ENCODE measurements around the gene C11orf52.

- no peak for TF ChIP-seq CTCF (IDR thresholded peaks at IDR 0.05; ENCODE audit: poor library complexity, severe bottlenecking)
- TF ChIP-seq RAD21 (conservative IDR thresholded peaks at IDR 0.05): no peak
- no peak for TF ChIP-seq POLR2AphosphoS5 (IDR thresholded peaks at IDR 0.05)
Measured at GRCh38 chr11:111871693-111872161, 47.0 kb upstream of the C11orf52 start.

Data from neural cell (in vitro differentiated cells).